Duodenal mucosa (tissue), 2 donors: ENCODE measurements around the gene CRADD.
A peak's percentile ranks its signal among the peaks of the same experiment; 100 is the strongest.

Experiments used
- H3K27ac ChIP-seq: one replicate; pipeline ENCODE4 v1.7.0; 2013; ENCODE audit warnings: low read depth, low read length
- H3K27me3 ChIP-seq, 2 donors: one replicate each; pipeline ENCODE4 v1.7.0; 2013; ENCODE audit warnings: low read length in 2 of 2, control low read depth in 1 of 2; ENCODE audit not compliant: insufficient read depth in 2 of 2, control insufficient read depth in 1 of 2
- H3K36me3 ChIP-seq, 2 donors: one replicate each; pipeline ENCODE4 v1.7.0; 2013; ENCODE audit warnings: low read length in 2 of 2, control low read depth in 1 of 2; ENCODE audit not compliant: insufficient read depth in 2 of 2, control insufficient read depth in 1 of 2
- H3K4me1 ChIP-seq, 2 donors: one replicate each; pipeline ENCODE4 v1.7.0; 2013; ENCODE audit warnings: low read length in 2 of 2, control low read depth in 1 of 2; ENCODE audit not compliant: insufficient read depth in 2 of 2, control insufficient read depth in 1 of 2
- H3K4me3 ChIP-seq, 2 donors: one replicate each; pipeline ENCODE4 v1.7.0; 2013; ENCODE audit warnings: low read length in 2 of 2, low read depth in 1 of 2
- H3K9ac ChIP-seq, 2 donors: one replicate each; pipeline ENCODE4 v1.7.0; 2013; ENCODE audit warnings: low read length in 2 of 2, low read depth in 1 of 2
- H3K9me3 ChIP-seq, 2 donors: one replicate each; pipeline ENCODE4 v1.7.0; 2013; ENCODE audit warnings: low read length in 2 of 2, control low read depth in 1 of 2; ENCODE audit not compliant: control insufficient read depth in 1 of 2

The CRADD gene

GRCh38 chr12:93742110-93742934 is 65.1 kb downstream of the CRADD start:
- peak overlapping the region; percentile 85 to 88 for H3K9ac ChIP-seq
- H3K27ac ChIP-seq, result peak overlapping the region; percentile 77
- H3K4me3 ChIP-seq, result peak overlapping the region; percentile 86 to 97
- no peaks in the 10 kb centered on the region for H3K27me3 ChIP-seq
- H3K9me3 ChIP-seq, result no peaks in the 10 kb centered on the region
- peaks cover 10 to 22% of the 10 kb centered on the region in 2 donors for H3K4me1 ChIP-seq
- no peaks in the 10 kb centered on the region for H3K36me3 ChIP-seq

GRCh38 chr12:93743229-93743998 is 66.2 kb downstream of the CRADD start:
- peak overlapping the region; percentile 77 for H3K27ac ChIP-seq
- H3K27me3 ChIP-seq, result no peaks in the 10 kb centered on the region
- peak overlapping the region in 1 of 2 donors; percentile 85 for H3K9ac ChIP-seq
- peaks cover 10 to 22% of the 10 kb centered on the region in 2 donors for H3K4me1 ChIP-seq
- H3K4me3 ChIP-seq, result peak overlapping the region; percentile 86 to 97
- no peaks in the 10 kb centered on the region for H3K36me3 ChIP-seq
- H3K9me3 ChIP-seq, result no peaks in the 10 kb centered on the region

- no peaks in the 10 kb centered on the region for H3K36me3 ChIP-seq
- H3K9ac ChIP-seq, result no peak overlapping the region
- H3K9me3 ChIP-seq, result no peaks in the 10 kb centered on the region
- H3K4me1 ChIP-seq, result peaks cover 14 to 28% of the 10 kb centered on the region in 2 donors
- no peak overlapping the region for H3K27ac ChIP-seq
- H3K4me3 ChIP-seq, result no peak overlapping the region
- no peaks in the 10 kb centered on the region for H3K27me3 ChIP-seq
Observed at GRCh38 chr12:93743999-93744689, 67.0 kb downstream of the CRADD start.

- Histone ChIP-seq H3K36me3 (no peaks in the 10 kb centered on the region), H3K27ac (no peak overlapping the region), H3K9me3 (no peaks in the 10 kb centered on the region), H3K4me1 (peaks cover 16 to 34% of the 10 kb centered on the region in 2 donors), H3K27me3 (no peaks in the 10 kb centered on the region), H3K4me3 (no peak overlapping the region), H3K9ac (no peak overlapping the region)
Observed at GRCh38 chr12:93745286-93745685, 68.1 kb downstream of the CRADD start.

- H3K27me3 ChIP-seq, result no peaks in the 10 kb centered on the region
- no peaks in the 10 kb centered on the region for H3K9me3 ChIP-seq
- no peak overlapping the region for H3K4me3 ChIP-seq
- no peak overlapping the region for H3K9ac ChIP-seq
- H3K4me1 ChIP-seq, result peaks cover 13 to 23% of the 10 kb centered on the region in 2 donors
- H3K36me3 ChIP-seq, result no peaks in the 10 kb centered on the region
- no peak overlapping the region for H3K27ac ChIP-seq
Observed at GRCh38 chr12:93746572-93747168, 69.5 kb downstream of the CRADD start.

GRCh38 chr12:93748672-93749383 is 71.7 kb downstream of the CRADD start:
- Histone ChIP-seq H3K9ac (no peak overlapping the region), H3K27me3 (no peaks in the 10 kb centered on the region), H3K4me1 (peaks cover 7 to 13% of the 10 kb centered on the region in 2 donors), H3K4me3 (no peak overlapping the region), H3K36me3 (no peaks in the 10 kb centered on the region), H3K9me3 (no peaks in the 10 kb centered on the region), H3K27ac (no peak overlapping the region)

GRCh38 chr12:93749515-93749914 is 72.3 kb downstream of the CRADD start:
- Histone ChIP-seq H3K27me3 (no peaks in the 10 kb centered on the region), H3K9me3 (peaks cover 0 to 3% of the 10 kb centered on the region in 2 donors), H3K9ac (no peak overlapping the region), H3K27ac (no peak overlapping the region), H3K4me1 (peaks cover 7 to 13% of the 10 kb centered on the region in 2 donors), H3K36me3 (no peaks in the 10 kb centered on the region), H3K4me3 (no peak overlapping the region)

- H3K4me3 ChIP-seq, result no peak overlapping the region
- H3K9me3 ChIP-seq, result peaks cover 0 to 3% of the 10 kb centered on the region in 2 donors
- H3K36me3 ChIP-seq, result no peaks in the 10 kb centered on the region
- peaks cover 7 to 13% of the 10 kb centered on the region in 2 donors for H3K4me1 ChIP-seq
- no peak overlapping the region for H3K27ac ChIP-seq
- no peak overlapping the region for H3K9ac ChIP-seq
- H3K27me3 ChIP-seq, result no peaks in the 10 kb centered on the region
Observed at GRCh38 chr12:93750056-93750455, 72.9 kb downstream of the CRADD start.

- H3K36me3 ChIP-seq, result no peaks in the 10 kb centered on the region
- no peaks in the 10 kb centered on the region for H3K27me3 ChIP-seq
- H3K4me1 ChIP-seq, result peaks cover 7 to 13% of the 10 kb centered on the region in 2 donors
- no peak overlapping the region for H3K9ac ChIP-seq
- H3K27ac ChIP-seq, result no peak overlapping the region
- no peak overlapping the region for H3K4me3 ChIP-seq
- H3K9me3 ChIP-seq, result peaks cover 0 to 3% of the 10 kb centered on the region in 2 donors
Observed at GRCh38 chr12:93751864-93752610, 74.9 kb downstream of the CRADD start.
